AG04450 (cell line): ENCODE results near the gene TTC23. TPM values are rescaled to one million over a fixed set of nuclear protein-coding genes. Genes with fewer than 3 reads are reported as not detected.

Source experiments
- CTCF ChIA-PET: fragments of 300-600, 350-600 bp; formaldehyde crosslinking; extraction: SDS; loops from one replicate; lab custom pipeline; 2022; ENCODE audit warnings: antibody characterized with exemption, inconsistent platforms; lab: Charles Lee
- POLR2A ChIA-PET: fragments of 350-600 bp; formaldehyde crosslinking; extraction: SDS; loops from one replicate; lab custom pipeline; 2021; ENCODE audit warnings: antibody characterized with exemption, inconsistent platforms; lab: Yijun Ruan, JAX
- DNase-seq: peaks from one replicate; pipeline ENCODE4 v3.0.0-alpha.2; 2011; ENCODE audit warnings: low read depth, low spot score
- H3K27ac ChIP-seq: one replicate; pipeline ENCODE4 v1.5.1; 2012; ENCODE audit warnings: low read depth, low read length, control low read depth
- H3K27me3 ChIP-seq: one replicate; pipeline ENCODE4 v1.6.0; 2012; ENCODE audit warnings: low read length; ENCODE audit not compliant: control insufficient read depth, insufficient read depth
- H3K4me3 ChIP-seq: 2 replicates; pipeline ENCODE4 v1.5.1; 2011; ENCODE audit warnings: mild to moderate bottlenecking, low read depth, low read length, control low read depth
- H3K9me3 ChIP-seq: 2 replicates; pipeline ENCODE4 v1.5.1; 2012; ENCODE audit warnings: low read length; ENCODE audit not compliant: control insufficient read depth, insufficient read depth
- CTCF ChIP-seq: IDR thresholded peaks from 2 replicates; pipeline ENCODE4 v1.5.1; 2011; ENCODE audit warnings: low read depth, low read length, control low read depth, inconsistent platforms
- polyA plus RNA-seq: library from polyadenylated mRNA; depleted of rRNA; stranded (reverse); fragments of >200 nt; gene quantifications from 2 replicates; pipeline ENCODE4 v1.2.3, GENCODE V29; 2011

TTC23 gene
- polyA plus RNA-seq, 1 experiment: 7.2 TPM

- ChIA-PET CTCF (interaction anchor here (0.6 to 10.3 kb wide), 4 partner anchors 11 to 472 kb away, joined by 4 to 244 read pairs (median 6); no protein-coding TSS in a partner anchor), POLR2A (no interaction called here)
- H3K9me3 ChIP-seq: no peaks in the 10 kb centered on the region
- no peak for DNase-seq
- no peak for TF ChIP-seq CTCF
- H3K27me3 ChIP-seq: no peaks in the 10 kb centered on the region
- H3K27ac ChIP-seq: no peak overlapping the region
- no peak overlapping the region for H3K4me3 ChIP-seq
Observed at GRCh38 chr15:99283717-99284116, 34.3 kb upstream of the TTC23 start.

GRCh38 chr15:99282586-99282985 lies 33.2 kb upstream of the TTC23 start:
- no peak for TF ChIP-seq CTCF
- CTCF ChIA-PET: interaction anchor here (1.1 to 10.3 kb wide), 3 partner anchors 9 to 421 kb away, joined by 4 to 244 read pairs (median 34); no protein-coding TSS in a partner anchor
- Histone ChIP-seq H3K27ac (no peak overlapping the region), H3K9me3 (no peaks in the 10 kb centered on the region), H3K27me3 (no peaks in the 10 kb centered on the region), H3K4me3 (no peak overlapping the region)
- DNase-seq: no peak
- POLR2A ChIA-PET: no interaction called here

GRCh38 chr15:99282121-99282520 lies 32.7 kb upstream of the TTC23 start:
- CTCF ChIA-PET: interaction anchor here (1.1 to 10.3 kb wide), 4 partner anchors 9 to 474 kb away, joined by 4 to 244 read pairs (median 20); no protein-coding TSS in a partner anchor
- POLR2A ChIA-PET: no interaction called here
- Histone ChIP-seq H3K27ac (no peak overlapping the region), H3K27me3 (no peaks in the 10 kb centered on the region), H3K4me3 (no peak overlapping the region), H3K9me3 (no peaks in the 10 kb centered on the region)
- DNase-seq: no peak
- no peak for TF ChIP-seq CTCF

GRCh38 chr15:99279827-99280226 lies 30.4 kb upstream of the TTC23 start:
- ChIA-PET CTCF (interaction anchor here (10.3 kb wide), 1 partner anchor 424 kb away, joined by 244 read pairs; no protein-coding TSS in a partner anchor), POLR2A (no interaction called here)
- no peak for DNase-seq
- H3K27me3 ChIP-seq: no peaks in the 10 kb centered on the region
- H3K4me3 ChIP-seq: no peak overlapping the region
- no peaks in the 10 kb centered on the region for H3K9me3 ChIP-seq
- no peak overlapping the region for H3K27ac ChIP-seq
- no peak for TF ChIP-seq CTCF

GRCh38 chr15:99279290-99279689 lies 29.9 kb upstream of the TTC23 start:
- Histone ChIP-seq H3K27ac (no peak overlapping the region), H3K9me3 (no peaks in the 10 kb centered on the region), H3K4me3 (no peak overlapping the region), H3K27me3 (no peaks in the 10 kb centered on the region)
- no peak for TF ChIP-seq CTCF
- POLR2A ChIA-PET: no interaction called here
- CTCF ChIA-PET: interaction anchor here (10.3 kb wide), 1 partner anchor 424 kb away, joined by 244 read pairs; no protein-coding TSS in a partner anchor
- no peak for DNase-seq
